AG04449 (cell line): ENCODE measurements around the gene LY86.

Experiments
- CTCF ChIA-PET: fragments of 350-600 bp; formaldehyde crosslinking; extraction: SDS; loops from one replicate; lab custom pipeline; 2021; ENCODE audit warnings: antibody characterized with exemption; lab: Yijun Ruan, JAX
- POLR2A ChIA-PET: fragments of 400-600, 350-600 bp; formaldehyde crosslinking; extraction: SDS; loops from one replicate; lab custom pipeline; 2020; ENCODE audit warnings: antibody characterized with exemption, inconsistent platforms; lab: Yijun Ruan, JAX
- DNase-seq: peaks from one replicate; pipeline ENCODE4 v3.0.0-alpha.2; 2010; ENCODE audit warnings: low read depth, low spot score
- H3K4me3 ChIP-seq: 2 replicates; pipeline ENCODE4 v1.5.1; 2011; ENCODE audit warnings: low read depth, mild to moderate bottlenecking, control low read depth, low read length
- CTCF ChIP-seq: IDR thresholded peaks from one replicate; pipeline ENCODE4 v1.5.1; 2011; ENCODE audit warnings: mild to moderate bottlenecking, moderate library complexity, low read length, control low read depth, inconsistent platforms; ENCODE audit not compliant: insufficient read depth; ENCODE audit errors: missing control alignments

Gene LY86

GRCh38 chr6:6682225-6682624 lies 93.7 kb downstream of the LY86 start:
- ChIA-PET POLR2A (no interaction called here), CTCF (interaction anchor here (1.1 to 2.1 kb wide), 3 partner anchors 9 to 517 kb away, joined by 4 to 6 read pairs (median 4); no protein-coding TSS in a partner anchor)
- DNase-seq: no peak
- H3K4me3 ChIP-seq: no peak overlapping the region
- no peak for TF ChIP-seq CTCF

GRCh38 chr6:6683969-6684833 lies 95.7 kb downstream of the LY86 start:
- H3K4me3 ChIP-seq: no peak overlapping the region
- ChIA-PET POLR2A (no interaction called here), CTCF (interaction anchor here (0.8 to 2.1 kb wide), 3 partner anchors 10 to 560 kb away, joined by 3 to 4 read pairs (median 3); no protein-coding TSS in a partner anchor)
- TF ChIP-seq CTCF: no peak
- no peak for DNase-seq

GRCh38 chr6:6685249-6686040 lies 96.9 kb downstream of the LY86 start:
- no peak for DNase-seq
- H3K4me3 ChIP-seq: no peak overlapping the region
- ChIA-PET POLR2A (no interaction called here), CTCF (interaction anchor here (1.2 to 2.1 kb wide), 2 partner anchors 10 to 11 kb away, joined by 3 to 7 read pairs; no protein-coding TSS in a partner anchor)
- no peak for TF ChIP-seq CTCF

DNA sequence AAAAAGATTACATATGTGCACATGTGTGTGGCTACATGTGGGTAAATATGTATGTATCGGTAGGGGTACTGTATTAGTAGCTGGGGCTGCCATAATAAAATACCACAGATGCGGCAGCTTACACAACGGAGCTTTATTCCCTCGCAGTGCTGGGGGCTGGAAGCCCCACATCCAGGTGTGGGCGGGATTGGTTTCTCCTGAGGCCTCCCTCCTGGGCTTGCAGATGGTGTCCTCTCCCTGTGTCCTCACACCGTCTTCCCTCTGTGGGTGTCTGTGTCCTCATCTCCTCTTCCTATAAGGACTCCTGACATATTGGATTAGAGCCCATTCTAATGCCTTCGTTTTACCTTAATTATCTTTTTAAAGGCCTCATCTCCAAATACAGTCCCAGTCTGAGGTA lies 97.7 kb downstream of the LY86 start:
- DNase-seq: no peak
- no peak overlapping the region for H3K4me3 ChIP-seq
- TF ChIP-seq CTCF: no peak
- POLR2A ChIA-PET: no interaction called here
- CTCF ChIA-PET: interaction anchor here (1.2 to 2.1 kb wide), 4 partner anchors 8 to 11 kb away, joined by 3 to 7 read pairs (median 6); no protein-coding TSS in a partner anchor

- POLR2A ChIA-PET: no interaction called here
- no peak for TF ChIP-seq CTCF
- DNase-seq: no peak
- H3K4me3 ChIP-seq: no peak overlapping the region
- CTCF ChIA-PET: interaction anchor here (1.5 to 2.1 kb wide), 3 partner anchors 9 to 11 kb away, joined by 5 to 7 read pairs (median 7); no protein-coding TSS in a partner anchor
Observed at GRCh38 chr6:6686748-6687601, 98.5 kb downstream of the LY86 start.
